Smooth muscle cell (in vitro differentiated cells): Measurements from ENCODE around the gene BLOC1S3. TPM values are rescaled to one million over a fixed set of nuclear protein-coding genes. Genes with fewer than 3 reads are reported as not detected.

ENCODE experiments used
- DNase-seq: peaks from one replicate; lab custom pipeline; 2025; ENCODE audit not compliant: unreplicated experiment; lab: John Stamatoyannopoulos, UW
- H2AFZ ChIP-seq: fragments of 200-600 bp; sonication (generic); 2 replicates; pipeline ENCODE4 v1.6.0; 2016; ENCODE audit warnings: antibody characterized with exemption, low read depth, mild to moderate bottlenecking
- H3F3A ChIP-seq: fragments of 200-600 bp; sonication (generic); 2 replicates; pipeline ENCODE4 v1.6.0; 2017; ENCODE audit warnings: antibody characterized with exemption, low read depth
- H3K27ac ChIP-seq: fragments of 200-600 bp; sonication (generic); 2 replicates; pipeline ENCODE4 v1.5.1; 2016; ENCODE audit warnings: low read depth, mild to moderate bottlenecking
- H3K27me3 ChIP-seq: fragments of 200-600 bp; sonication (generic); 2 replicates; pipeline ENCODE4 v1.6.1; 2016; ENCODE audit warnings: low read depth, mild to moderate bottlenecking
- H3K36me3 ChIP-seq: fragments of 200-600 bp; sonication (generic); 2 replicates; pipeline ENCODE4 v1.5.1; 2016; ENCODE audit warnings: low read depth
- H3K4me1 ChIP-seq: fragments of 200-600 bp; sonication (generic); 2 replicates; pipeline ENCODE4 v1.5.1; 2016; ENCODE audit warnings: low read depth
- H3K4me2 ChIP-seq: fragments of 200-600 bp; sonication (generic); 2 replicates; pipeline ENCODE4 v1.6.0; 2016; ENCODE audit warnings: mild to moderate bottlenecking
- H3K4me3 ChIP-seq: fragments of 200-600 bp; sonication (generic); 2 replicates; pipeline ENCODE4 v1.5.1; 2016; ENCODE audit warnings: mild to moderate bottlenecking
- H3K79me2 ChIP-seq: fragments of 200-600 bp; sonication (generic); 2 replicates; pipeline ENCODE4 v1.6.0; 2016; ENCODE audit warnings: low read depth, mild to moderate bottlenecking
- H3K9ac ChIP-seq: fragments of 200-600 bp; sonication (generic); 2 replicates; pipeline ENCODE4 v1.6.0; 2016; ENCODE audit warnings: low read depth
- H3K9me3 ChIP-seq: fragments of 200-600 bp; sonication (generic); replicated peaks from 2 replicates; pipeline ENCODE4 v1.5.1; 2016; ENCODE audit warnings: low read depth
- H4K20me1 ChIP-seq: fragments of 200-600 bp; sonication (generic); 2 replicates; pipeline ENCODE4 v1.6.0; 2016; ENCODE audit warnings: low read depth
- CTCF ChIP-seq: fragments of 200-600 bp; sonication (generic); IDR thresholded peaks from 2 replicates; pipeline ENCODE4 v1.5.1; 2017; ENCODE audit warnings: borderline replicate concordance, mild to moderate bottlenecking, antibody characterized with exemption; ENCODE audit not compliant: insufficient read depth, poor library complexity, severe bottlenecking
- WGBS: methylation state at CpG from one replicate; pipeline ENCODE4 v1.1.7; 2016; ENCODE audit warnings: low lambda C conversion rate; 5-methylcytosine and 5-hydroxymethylcytosine counted together
- polyA plus RNA-seq: library from polyadenylated mRNA; unstranded; fragments of >200 nt; fragmentation: Nextera tagmentation; extraction: Ambion mirVana; gene quantifications from 2 replicates; pipeline ENCODE4 v1.2.1, GENCODE V29; 2016
- total RNA-seq: library from RNA; depleted of rRNA; stranded (reverse); fragments of >200 nt; gene quantifications from 2 replicates; pipeline ENCODE4 v1.2.3, GENCODE V29; 2014

BLOC1S3 gene
- total RNA-seq (3.5 and 5.5 TPM in 2 replicates), polyA plus RNA-seq (7.7 and 14.5 TPM in 2 replicates)

GRCh38 chr19:45178262-45179071, at the start of gene BLOC1S3:
TSS of gene BLOC1S3 (plus strand) at chr19:45178784. CDS start at chr19:45179297, 513 bp downstream.
- peak; percentile 30 for TF ChIP-seq CTCF
- Histone ChIP-seq H3K9me3 (no peaks in the 10 kb centered on the region), H3K27ac (peak within 1 kb of the TSS; percentile 100), H2AFZ (peak within 1 kb of the TSS; percentile 51), H3K4me1 (peaks cover 7% of the 10 kb centered on the region), H3K27me3 (no peaks in the 10 kb centered on the region), H4K20me1 (peaks cover 18% of the 10 kb centered on the region), H3K4me3 (peak within 1 kb of the TSS; percentile 83), H3K79me2 (peaks cover 19% of the 10 kb centered on the region), H3F3A (peaks cover 6% of the 10 kb centered on the region), H3K4me2 (peak within 1 kb of the TSS; percentile 93), H3K9ac (peak within 1 kb of the TSS; percentile 99), H3K36me3 (no peaks in the 10 kb centered on the region)
- WGBS, result 1% methylated on average over 51 of the region's 51 CpGs
- peak; percentile 96 for DNase-seq

- DNase-seq, result no peak
- no peaks in the 10 kb centered on the region for H3F3A ChIP-seq
- H3K9me3 ChIP-seq, result no peaks in the 10 kb centered on the region
- WGBS, result 96% methylated on average over 5 of the region's 5 CpGs
- no peak overlapping the region for H2AFZ ChIP-seq
- peaks cover 99% of the 10 kb centered on the region for H4K20me1 ChIP-seq
- H3K4me3 ChIP-seq, result no peak overlapping the region
- H3K27me3 ChIP-seq, result no peaks in the 10 kb centered on the region
- no peak for TF ChIP-seq CTCF
- no peaks in the 10 kb centered on the region for H3K36me3 ChIP-seq
- H3K4me1 ChIP-seq, result peaks cover 5% of the 10 kb centered on the region
- H3K9ac ChIP-seq, result no peak overlapping the region
- no peak overlapping the region for H3K4me2 ChIP-seq
- H3K27ac ChIP-seq, result no peak overlapping the region
- peaks cover 60% of the 10 kb centered on the region for H3K79me2 ChIP-seq
Measured at GRCh38 chr19:45128806-45129205, 49.8 kb upstream of the BLOC1S3 start.

GRCh38 chr19:45130236-45130635, 48.3 kb upstream of the BLOC1S3 start:
- H3F3A ChIP-seq, result no peaks in the 10 kb centered on the region
- H3K27me3 ChIP-seq, result no peaks in the 10 kb centered on the region
- peaks cover 98% of the 10 kb centered on the region for H4K20me1 ChIP-seq
- H3K79me2 ChIP-seq, result peaks cover 53% of the 10 kb centered on the region
- TF ChIP-seq CTCF, result no peak
- H3K9ac ChIP-seq, result no peak overlapping the region
- no peak overlapping the region for H3K4me2 ChIP-seq
- 96% methylated on average over 13 of the region's 13 CpGs for WGBS
- peaks cover 5% of the 10 kb centered on the region for H3K4me1 ChIP-seq
- H3K9me3 ChIP-seq, result no peaks in the 10 kb centered on the region
- DNase-seq, result no peak
- H3K27ac ChIP-seq, result no peak overlapping the region
- H3K4me3 ChIP-seq, result no peak overlapping the region
- no peak overlapping the region for H2AFZ ChIP-seq
- no peaks in the 10 kb centered on the region for H3K36me3 ChIP-seq
